T-helper 17 cell (primary cell): Measurements from ENCODE around the gene FLNB. TPM values are rescaled to one million over a fixed set of nuclear protein-coding genes. Genes with fewer than 3 reads are reported as not detected.
A peak's percentile ranks its signal among the peaks of the same experiment; 100 is the strongest.

ENCODE experiments used
- ATAC-seq: fragments of 150-1000 bp; cut with Tn5 transposase; 2 replicates; pipeline ENCODE4 v1.10.0; 2021; ENCODE audit warnings: mild to moderate bottlenecking, moderate library complexity
- DNase-seq, 3 donors: peaks; one replicate each; pipeline versions ENCODE4 v3.0.0 to v3.0.0-alpha.2; 2020 to 2021
- H3K9me3 ChIP-seq: one replicate; pipeline ENCODE4 v1.7.0; 2013; ENCODE audit warnings: low read length, mild to moderate bottlenecking; ENCODE audit not compliant: control insufficient read depth, poor library complexity, severe bottlenecking
- H3K27ac Mint-ChIP-seq: one replicate; pipeline ENCODE4 v1.8.0; 2022; ENCODE audit warnings: mild to moderate bottlenecking, moderate library complexity, mixed read lengths
- H3K27me3 Mint-ChIP-seq: one replicate; pipeline ENCODE4 v1.8.0; 2022; ENCODE audit warnings: mixed read lengths
- H3K36me3 Mint-ChIP-seq: one replicate; pipeline ENCODE4 v1.8.0; 2022; ENCODE audit warnings: low read depth, mixed read lengths
- H3K4me1 Mint-ChIP-seq: one replicate; pipeline ENCODE4 v1.8.0; 2022; ENCODE audit warnings: mild to moderate bottlenecking, mixed read lengths
- H3K4me3 Mint-ChIP-seq: one replicate; pipeline ENCODE4 v1.8.0; 2022; ENCODE audit warnings: mild to moderate bottlenecking, moderate library complexity, mixed read lengths
- total RNA-seq, 4 donors: library from RNA in 2 of 4; stranded (reverse) in 2 of 4; gene quantifications; one replicate each; pipeline ENCODE4 v1.2.3 and lab custom pipeline; 2022 to 2026

FLNB gene
- total RNA-seq, 2 donors from 2014 or later, result 41.1 to 42.5 TPM

GRCh38 chr3:58205981-58206380 lies 197.8 kb downstream of the FLNB start:
- Mint-ChIP-seq H3K36me3 (peaks cover 3% of the 10 kb centered on the region), H3K27me3 (peaks cover 52% of the 10 kb centered on the region), H3K4me3 (no peak overlapping the region), H3K4me1 (peaks cover 3% of the 10 kb centered on the region), H3K27ac (no peak overlapping the region)
- DNase-seq, result no peak
- no peak for ATAC-seq
- H3K9me3 ChIP-seq, result no peaks in the 10 kb centered on the region

- no peaks in the 10 kb centered on the region for H3K9me3 ChIP-seq
- Mint-ChIP-seq H3K4me1 (peaks cover 3% of the 10 kb centered on the region), H3K36me3 (peaks cover 3% of the 10 kb centered on the region), H3K27ac (no peak overlapping the region), H3K4me3 (no peak overlapping the region), H3K27me3 (peaks cover 52% of the 10 kb centered on the region)
- ATAC-seq (no peak), DNase-seq (no peak)
Measured at GRCh38 chr3:58206406-58207011, 198.3 kb downstream of the FLNB start.

- no peak overlapping the region for H3K4me3 Mint-ChIP-seq
- no peak overlapping the region for H3K27ac Mint-ChIP-seq
- H3K9me3 ChIP-seq, result no peaks in the 10 kb centered on the region
- no peak for DNase-seq
- ATAC-seq, result no peak
- H3K27me3 Mint-ChIP-seq, result peaks cover 48% of the 10 kb centered on the region
- peaks cover 3% of the 10 kb centered on the region for H3K36me3 Mint-ChIP-seq
- peaks cover 4% of the 10 kb centered on the region for H3K4me1 Mint-ChIP-seq
Measured at GRCh38 chr3:58207954-58208353, 199.7 kb downstream of the FLNB start.

- no peaks in the 10 kb centered on the region for H3K9me3 ChIP-seq
- Mint-ChIP-seq H3K36me3 (peaks cover 3% of the 10 kb centered on the region), H3K4me1 (peaks cover 8% of the 10 kb centered on the region), H3K4me3 (no peak overlapping the region), H3K27ac (no peak overlapping the region), H3K27me3 (peaks cover 49% of the 10 kb centered on the region)
- no peak for DNase-seq
- ATAC-seq, result no peak
Measured at GRCh38 chr3:58209933-58210332, 201.7 kb downstream of the FLNB start.

- H3K4me1 Mint-ChIP-seq, result peaks cover 10% of the 10 kb centered on the region
- no peaks in the 10 kb centered on the region for H3K9me3 ChIP-seq
- no peak within 1 kb of the TSS for H3K4me3 Mint-ChIP-seq
- H3K27ac Mint-ChIP-seq, result no peak within 1 kb of the TSS
- H3K27me3 Mint-ChIP-seq, result peaks cover 45% of the 10 kb centered on the region
- no peak for DNase-seq
- peaks cover 3% of the 10 kb centered on the region for H3K36me3 Mint-ChIP-seq
- ATAC-seq, result no peak
Measured at GRCh38 chr3:58210761-58211460, 202.7 kb downstream of the FLNB start, which contains the start of gene DNASE1L3. Gene DNASE1L3 (minus strand): TSS chr3:58210972. CDS start chr3:58210906, 66 bp downstream.

GRCh38 chr3:58214484-58215316 lies 206.5 kb downstream of the FLNB start:
- Mint-ChIP-seq H3K27me3 (peaks cover 24% of the 10 kb centered on the region), H3K4me3 (no peak overlapping the region), H3K4me1 (peaks cover 17% of the 10 kb centered on the region), H3K36me3 (peaks cover 3% of the 10 kb centered on the region), H3K27ac (no peak overlapping the region)
- DNase-seq (no peak), ATAC-seq (peak; percentile 65)
- no peaks in the 10 kb centered on the region for H3K9me3 ChIP-seq

- DNase-seq (no peak), ATAC-seq (no peak)
- H3K27me3 Mint-ChIP-seq, result peaks cover 17% of the 10 kb centered on the region
- H3K4me3 Mint-ChIP-seq, result no peak overlapping the region
- H3K27ac Mint-ChIP-seq, result no peak overlapping the region
- H3K4me1 Mint-ChIP-seq, result peaks cover 14% of the 10 kb centered on the region
- no peaks in the 10 kb centered on the region for H3K9me3 ChIP-seq
- no peaks in the 10 kb centered on the region for H3K36me3 Mint-ChIP-seq
Measured at GRCh38 chr3:58215317-58216025, 207.2 kb downstream of the FLNB start.

GRCh38 chr3:58216496-58217195 lies 208.4 kb downstream of the FLNB start:
- Mint-ChIP-seq H3K27ac (no peak overlapping the region), H3K27me3 (peaks cover 17% of the 10 kb centered on the region), H3K4me1 (peaks cover 14% of the 10 kb centered on the region), H3K4me3 (no peak overlapping the region), H3K36me3 (no peaks in the 10 kb centered on the region)
- no peak for DNase-seq
- no peaks in the 10 kb centered on the region for H3K9me3 ChIP-seq
- ATAC-seq, result no peak

- ATAC-seq, result peak; percentile 90
- no peaks in the 10 kb centered on the region for H3K36me3 Mint-ChIP-seq
Measured at GRCh38 chr3:58217209-58217811, 209.1 kb downstream of the FLNB start.

GRCh38 chr3:58218904-58219303 lies 210.7 kb downstream of the FLNB start:
- Mint-ChIP-seq H3K4me1 (peaks cover 12% of the 10 kb centered on the region), H3K27ac (peak overlapping the region; percentile 45), H3K36me3 (no peaks in the 10 kb centered on the region), H3K4me3 (no peak overlapping the region), H3K27me3 (peaks cover 17% of the 10 kb centered on the region)
- no peaks in the 10 kb centered on the region for H3K9me3 ChIP-seq
- DNase-seq (no peak), ATAC-seq (no peak)

More at GRCh38 chr3:58217209-58217811, 209.1 kb downstream of the FLNB start:
- peaks cover 17% of the 10 kb centered on the region for H3K27me3 Mint-ChIP-seq
- H3K27ac Mint-ChIP-seq, result no peak overlapping the region
- peaks cover 12% of the 10 kb centered on the region for H3K4me1 Mint-ChIP-seq
- H3K9me3 ChIP-seq, result no peaks in the 10 kb centered on the region
- H3K4me3 Mint-ChIP-seq, result peak overlapping the region; percentile 31
- peak; percentile 18 to 43 (median 27) for DNase-seq
